OCI-LY1 (cell line): Measurements from ENCODE around the gene RAB40B.

ENCODE experiments used
- H2AFZ ChIP-seq: fragments of 200-600 bp; sonication (generic), shearing (Covaris generic); 2 replicates; pipeline ENCODE4 v1.6.0; 2014; ENCODE audit warnings: antibody characterized with exemption, mild to moderate bottlenecking, low read length
- H3F3A ChIP-seq: fragments of 200-600 bp; sonication (generic), shearing (Covaris generic); 2 replicates; pipeline ENCODE4 v1.6.0; 2014; ENCODE audit warnings: mild to moderate bottlenecking, antibody characterized with exemption, low read length, moderate library complexity; ENCODE audit not compliant: insufficient read depth
- H3K27ac ChIP-seq: fragments of 200-600 bp; sonication (generic); 2 replicates; pipeline ENCODE4 v1.5.1; 2014; ENCODE audit warnings: low read length, mixed run types, mild to moderate bottlenecking, low read depth; ENCODE audit not compliant: poor library complexity, severe bottlenecking
- H3K27me3 ChIP-seq: fragments of 200-600 bp; sonication (generic); 2 replicates; pipeline ENCODE4 v1.6.0; 2014; ENCODE audit warnings: antibody characterized with exemption, mild to moderate bottlenecking, low read length, moderate library complexity; ENCODE audit not compliant: insufficient read depth
- H3K36me3 ChIP-seq: fragments of 200-600 bp; sonication (generic); 2 replicates; pipeline ENCODE4 v1.6.1; 2014; ENCODE audit warnings: mild to moderate bottlenecking, antibody characterized with exemption, low read length, moderate library complexity, mixed read lengths; ENCODE audit not compliant: insufficient read depth
- H3K4me1 ChIP-seq: fragments of 200-600 bp; sonication (generic); 2 replicates; pipeline ENCODE4 v1.5.1; 2014; ENCODE audit warnings: mild to moderate bottlenecking, low read length, moderate library complexity; ENCODE audit not compliant: insufficient read depth, severe bottlenecking
- H3K4me2 ChIP-seq: fragments of 200-600 bp; sonication (generic), shearing (Covaris generic); 2 replicates; pipeline ENCODE4 v1.6.1; 2014; ENCODE audit warnings: low read length
- H3K4me3 ChIP-seq: fragments of 200-600 bp; sonication (generic); 2 replicates; pipeline ENCODE4 v1.5.1; 2014; ENCODE audit warnings: low read length, low read depth, mild to moderate bottlenecking, mixed read lengths; ENCODE audit not compliant: poor library complexity, severe bottlenecking
- H3K79me2 ChIP-seq: fragments of 200-600 bp; shearing (Covaris generic); 2 replicates; pipeline ENCODE4 v1.6.1; 2016; ENCODE audit warnings: mixed run types, low read length, mixed read lengths; ENCODE audit not compliant: insufficient read depth
- H3K9ac ChIP-seq: fragments of 200-600 bp; sonication (generic), shearing (Covaris generic); 2 replicates; pipeline ENCODE4 v1.6.1; 2014; ENCODE audit warnings: mild to moderate bottlenecking, low read length, mixed read lengths
- H3K9me2 ChIP-seq: fragments of 200-600 bp; sonication (generic), shearing (Covaris generic); 2 replicates; pipeline ENCODE4 v1.6.1; 2014; ENCODE audit warnings: low read depth, mild to moderate bottlenecking, low read length, mixed read lengths
- H3K9me3 ChIP-seq: fragments of 200-600 bp; shearing (Covaris generic); 2 replicates; pipeline ENCODE4 v1.6.1; 2014; ENCODE audit warnings: low read length, mixed read lengths
- H4K20me1 ChIP-seq: fragments of 200-600 bp; sonication (generic), shearing (Covaris generic); 2 replicates; pipeline ENCODE4 v1.6.0; 2016; ENCODE audit warnings: mild to moderate bottlenecking, low read length; ENCODE audit not compliant: insufficient read depth
- EZH2 ChIP-seq: fragments of 200-600 bp; sonication (generic), shearing (Covaris generic); IDR thresholded peaks from 2 replicates; pipeline ENCODE4 v1.8.0; 2017; ENCODE audit warnings: borderline replicate concordance, mixed run types, mild to moderate bottlenecking, antibody characterized with exemption, low read length, moderate library complexity, mixed read lengths
- TF ChIP-seq, protein P1 (sequence below): fragments of 200-600 bp; sonication (generic), shearing (Covaris generic); IDR thresholded peaks from 2 replicates; pipeline ENCODE4 v1.5.1; 2017; ENCODE audit warnings: mild to moderate bottlenecking, antibody characterized with exemption, low read length, moderate library complexity, mixed read lengths

Gene RAB40B

DNA sequence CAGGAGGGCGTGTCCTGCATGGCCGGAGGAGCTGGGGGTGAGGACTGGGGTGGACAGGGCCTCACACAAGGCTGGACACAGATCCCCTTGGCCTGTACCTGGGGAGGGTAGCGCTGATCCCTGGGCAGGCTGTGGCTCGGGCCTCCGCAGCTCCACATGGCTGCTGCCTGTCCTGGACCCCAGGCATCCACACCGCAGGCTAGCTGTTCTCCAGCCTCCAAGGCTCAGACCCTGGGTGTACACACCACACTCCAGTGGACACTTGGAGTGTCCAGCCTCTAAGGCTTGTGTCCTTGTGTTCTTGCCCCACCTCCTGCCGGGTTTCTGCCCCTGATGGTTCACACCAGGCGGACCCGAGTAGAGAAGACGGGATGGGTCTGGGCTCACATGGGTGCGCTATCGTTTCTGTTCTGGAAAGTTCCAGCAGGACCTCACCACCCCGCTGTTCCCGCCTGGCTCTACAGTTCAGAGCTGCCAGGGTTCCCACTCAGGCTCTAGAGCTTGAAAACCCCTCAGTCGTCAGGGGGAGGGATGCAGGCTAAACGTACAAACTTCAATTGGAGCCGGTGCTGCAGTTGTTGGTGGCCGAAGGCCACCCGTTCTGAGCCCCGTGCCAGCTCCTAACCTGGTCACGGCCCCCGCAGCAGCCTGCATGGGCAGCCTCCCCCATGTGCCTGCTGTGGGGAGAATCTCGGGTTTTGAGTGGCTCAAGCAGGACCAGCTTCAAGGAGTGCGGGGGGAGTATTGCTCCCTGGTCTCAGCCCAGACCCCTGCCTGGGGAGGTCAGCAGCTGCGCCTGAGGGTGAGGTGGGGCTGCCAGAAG lies 11.4 kb upstream of the RAB40B start:
- H3K79me2 ChIP-seq, result no peaks in the 10 kb centered on the region
- no peaks in the 10 kb centered on the region for H3K9me2 ChIP-seq
- H3K4me1 ChIP-seq, result no peaks in the 10 kb centered on the region
- no peaks in the 10 kb centered on the region for H3F3A ChIP-seq
- no peaks in the 10 kb centered on the region for H3K9me3 ChIP-seq
- H3K27me3 ChIP-seq, result no peaks in the 10 kb centered on the region
- H3K9ac ChIP-seq, result no peak overlapping the region
- H3K4me3 ChIP-seq, result no peak overlapping the region
- H2AFZ ChIP-seq, result no peak overlapping the region
- H4K20me1 ChIP-seq, result no peaks in the 10 kb centered on the region
- TF ChIP-seq, protein P1, sequence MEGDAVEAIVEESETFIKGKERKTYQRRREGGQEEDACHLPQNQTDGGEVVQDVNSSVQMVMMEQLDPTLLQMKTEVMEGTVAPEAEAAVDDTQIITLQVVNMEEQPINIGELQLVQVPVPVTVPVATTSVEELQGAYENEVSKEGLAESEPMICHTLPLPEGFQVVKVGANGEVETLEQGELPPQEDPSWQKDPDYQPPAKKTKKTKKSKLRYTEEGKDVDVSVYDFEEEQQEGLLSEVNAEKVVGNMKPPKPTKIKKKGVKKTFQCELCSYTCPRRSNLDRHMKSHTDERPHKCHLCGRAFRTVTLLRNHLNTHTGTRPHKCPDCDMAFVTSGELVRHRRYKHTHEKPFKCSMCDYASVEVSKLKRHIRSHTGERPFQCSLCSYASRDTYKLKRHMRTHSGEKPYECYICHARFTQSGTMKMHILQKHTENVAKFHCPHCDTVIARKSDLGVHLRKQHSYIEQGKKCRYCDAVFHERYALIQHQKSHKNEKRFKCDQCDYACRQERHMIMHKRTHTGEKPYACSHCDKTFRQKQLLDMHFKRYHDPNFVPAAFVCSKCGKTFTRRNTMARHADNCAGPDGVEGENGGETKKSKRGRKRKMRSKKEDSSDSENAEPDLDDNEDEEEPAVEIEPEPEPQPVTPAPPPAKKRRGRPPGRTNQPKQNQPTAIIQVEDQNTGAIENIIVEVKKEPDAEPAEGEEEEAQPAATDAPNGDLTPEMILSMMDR, result no peak
- no peak for TF ChIP-seq EZH2
- H3K4me2 ChIP-seq, result no peak overlapping the region
- no peaks in the 10 kb centered on the region for H3K36me3 ChIP-seq
- H3K27ac ChIP-seq, result no peak overlapping the region

DNA sequence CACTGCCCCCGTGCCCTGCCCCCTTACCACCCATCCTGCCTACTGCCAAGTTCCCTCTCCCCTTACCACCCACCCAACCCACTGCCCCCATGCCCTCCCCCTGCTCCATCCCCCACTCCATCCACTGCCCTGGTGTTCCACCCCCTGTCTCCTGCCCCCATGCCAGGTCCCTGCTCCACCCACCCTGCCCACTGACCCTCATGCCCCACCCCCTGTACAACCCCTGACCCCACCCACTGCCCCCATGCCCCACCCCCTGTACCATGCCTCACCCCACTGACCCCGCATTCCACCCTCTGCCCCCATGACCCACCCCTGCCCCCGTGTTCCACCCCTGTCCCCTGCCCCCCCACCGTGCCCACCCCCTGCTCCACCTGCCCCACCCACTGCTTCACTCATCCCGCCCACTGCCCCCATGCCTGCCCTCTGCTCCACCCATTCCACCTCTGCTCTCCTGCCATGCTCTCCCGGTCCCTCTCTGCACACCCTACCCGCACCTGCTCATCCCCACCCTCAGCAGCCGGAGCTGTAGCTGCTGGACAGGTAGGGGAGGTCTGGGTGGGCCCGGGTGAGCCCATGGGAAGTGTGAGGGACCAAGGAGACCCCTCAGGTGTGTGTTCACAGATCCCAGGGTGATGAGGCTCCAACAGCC lies 10.7 kb upstream of the RAB40B start:
- H3K27ac ChIP-seq, result no peak overlapping the region
- no peaks in the 10 kb centered on the region for H3K9me3 ChIP-seq
- H3K79me2 ChIP-seq, result no peaks in the 10 kb centered on the region
- H3K4me1 ChIP-seq, result no peaks in the 10 kb centered on the region
- H3K4me3 ChIP-seq, result no peak overlapping the region
- no peaks in the 10 kb centered on the region for H3K36me3 ChIP-seq
- TF ChIP-seq, protein P1, result no peak
- TF ChIP-seq EZH2, result no peak
- no peaks in the 10 kb centered on the region for H3K9me2 ChIP-seq
- H4K20me1 ChIP-seq, result no peaks in the 10 kb centered on the region
- H3K4me2 ChIP-seq, result no peak overlapping the region
- peaks cover 6% of the 10 kb centered on the region; the same call in 1 of the 2 replicates for H3K27me3 ChIP-seq
- no peaks in the 10 kb centered on the region for H3F3A ChIP-seq
- no peak overlapping the region for H2AFZ ChIP-seq
- H3K9ac ChIP-seq, result no peak overlapping the region

DNA sequence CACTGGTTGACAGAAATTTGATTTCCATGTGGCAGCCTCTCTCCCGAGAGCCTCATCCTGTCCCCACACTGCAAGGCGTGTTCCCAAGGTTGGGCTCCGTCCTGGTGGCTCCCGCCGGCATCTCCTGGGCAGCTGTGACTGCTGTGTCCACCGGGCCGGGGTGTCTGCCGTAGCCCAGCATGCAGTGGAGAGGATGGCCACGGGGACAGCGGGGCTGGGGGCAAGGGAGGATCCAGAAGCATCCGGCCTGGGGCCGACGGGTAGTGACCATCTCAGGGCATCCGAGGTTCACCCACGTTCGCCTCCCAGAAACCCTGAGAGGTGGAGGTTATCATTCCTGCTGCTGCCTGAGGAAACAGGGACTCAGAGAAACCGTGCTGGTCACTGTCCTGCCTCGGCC lies 7.3 kb upstream of the RAB40B start:
- no peak overlapping the region for H3K27ac ChIP-seq
- H3K79me2 ChIP-seq, result no peaks in the 10 kb centered on the region
- H3K27me3 ChIP-seq, result peaks cover 10% of the 10 kb centered on the region; the same call in 1 of the 2 replicates
- no peaks in the 10 kb centered on the region for H3K9me2 ChIP-seq
- no peaks in the 10 kb centered on the region for H4K20me1 ChIP-seq
- H3K4me1 ChIP-seq, result peaks cover 5% of the 10 kb centered on the region
- no peak overlapping the region for H2AFZ ChIP-seq
- H3F3A ChIP-seq, result no peaks in the 10 kb centered on the region
- no peak overlapping the region for H3K4me3 ChIP-seq
- no peaks in the 10 kb centered on the region for H3K9me3 ChIP-seq
- no peak overlapping the region for H3K9ac ChIP-seq
- H3K36me3 ChIP-seq, result no peaks in the 10 kb centered on the region
- no peak overlapping the region for H3K4me2 ChIP-seq
- TF ChIP-seq EZH2, result no peak
- TF ChIP-seq, protein P1, result no peak
